GM10847 (cell line): ENCODE results near the gene SHISA9.

Source experiments
- POLR2A ChIP-seq: IDR thresholded peaks from 2 replicates; pipeline ENCODE4 v1.6.1; 2011; ENCODE audit not compliant: insufficient read length; ENCODE audit errors: extremely low read depth

Gene SHISA9

DNA sequence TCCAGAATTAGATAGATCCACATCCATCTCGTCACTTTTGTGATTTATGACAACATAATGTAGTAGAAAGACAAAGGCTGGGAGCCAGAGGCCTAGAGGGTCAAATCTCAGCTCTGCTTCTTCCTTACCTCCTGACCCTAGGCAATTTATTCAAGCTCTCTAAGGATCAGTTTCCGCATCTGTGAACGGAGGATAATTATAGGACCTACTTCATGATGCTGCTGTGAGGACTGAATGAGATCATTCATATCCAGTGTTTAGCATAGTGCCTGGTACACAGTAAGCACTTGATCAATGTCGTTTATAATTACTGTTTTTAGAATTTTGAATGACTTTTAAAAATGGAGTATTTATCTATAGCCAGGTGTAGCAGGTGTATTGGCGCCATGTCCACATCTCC is 128.4 kb downstream of the SHISA9 start:
- TF ChIP-seq POLR2A, result no peak

DNA sequence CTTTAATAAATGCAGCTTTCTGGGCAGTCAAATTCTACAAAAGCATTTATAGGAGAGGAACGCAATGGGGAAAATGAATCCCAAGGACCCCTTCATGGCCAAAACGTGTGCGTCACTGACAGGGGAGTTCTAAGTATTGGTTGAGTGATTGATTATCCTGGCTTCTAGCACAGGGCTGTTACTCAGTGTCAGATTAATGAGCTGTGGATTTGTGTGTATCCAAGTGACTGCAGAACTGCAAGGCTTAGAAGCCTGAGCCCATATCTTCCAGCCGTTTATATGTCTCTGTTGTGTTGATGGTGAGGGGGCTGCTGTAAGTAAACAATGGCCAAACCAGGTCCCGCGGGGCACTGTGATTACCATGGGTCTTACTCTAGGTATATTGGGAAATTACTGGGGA is 129.4 kb downstream of the SHISA9 start:
- TF ChIP-seq POLR2A, result no peak

DNA sequence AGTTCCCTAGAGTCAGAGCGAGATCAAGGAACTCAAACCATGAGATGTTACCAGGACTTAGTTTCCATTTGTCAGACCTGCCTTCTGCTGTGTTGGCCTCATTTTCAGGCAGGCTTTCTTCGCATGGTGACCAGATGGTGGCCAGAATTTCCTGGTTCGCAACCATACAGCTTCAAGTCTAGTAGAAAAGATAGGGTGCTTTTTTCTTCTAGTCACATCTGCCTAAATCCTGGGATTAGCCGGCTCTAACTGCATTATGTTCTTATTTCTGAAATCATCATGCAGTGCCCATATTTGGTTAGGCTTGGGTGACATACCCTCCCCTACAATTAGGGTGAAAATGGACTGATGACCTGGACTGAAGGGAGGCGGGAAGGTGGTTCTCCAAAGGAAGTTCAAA is 131.5 kb downstream of the SHISA9 start:
- TF ChIP-seq POLR2A, result no peak

DNA sequence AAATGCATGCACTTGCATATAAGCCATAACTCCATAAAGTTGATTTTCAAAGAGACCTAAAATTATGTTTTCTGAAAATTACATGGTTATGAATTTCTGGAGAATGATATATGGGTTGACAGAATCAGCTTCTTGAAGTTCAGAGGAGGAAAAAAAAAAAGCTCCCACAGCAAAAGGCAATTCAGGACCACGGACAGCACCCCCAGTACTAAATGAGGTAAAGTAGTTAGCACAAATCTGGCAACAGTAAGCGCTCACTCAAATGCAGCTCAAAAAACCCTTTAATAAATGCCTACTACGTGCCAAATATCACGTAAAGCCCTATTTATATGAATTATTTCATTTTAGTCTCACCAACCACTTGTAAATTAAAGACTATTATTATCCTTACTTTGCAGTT is 135.2 kb downstream of the SHISA9 start:
- no peak for TF ChIP-seq POLR2A

DNA sequence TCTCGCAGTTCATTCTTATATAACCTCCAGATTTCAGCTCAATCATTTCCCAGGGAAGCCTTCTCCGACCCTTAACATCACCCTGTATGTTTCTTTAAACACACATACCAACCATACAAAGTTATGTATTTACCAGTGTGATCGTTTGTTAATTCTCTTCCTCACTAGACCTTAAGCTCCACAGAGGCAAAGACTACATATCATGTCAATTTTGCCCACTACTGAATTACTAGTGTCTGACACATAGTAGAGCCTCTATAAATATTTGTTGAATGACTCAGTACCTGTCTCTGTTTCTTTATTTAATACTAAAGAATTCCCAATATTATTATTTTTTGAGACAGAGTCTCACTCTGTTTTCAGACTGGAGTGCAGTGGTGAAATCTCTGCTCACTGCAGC is 137.2 kb downstream of the SHISA9 start:
- no peak for TF ChIP-seq POLR2A

DNA sequence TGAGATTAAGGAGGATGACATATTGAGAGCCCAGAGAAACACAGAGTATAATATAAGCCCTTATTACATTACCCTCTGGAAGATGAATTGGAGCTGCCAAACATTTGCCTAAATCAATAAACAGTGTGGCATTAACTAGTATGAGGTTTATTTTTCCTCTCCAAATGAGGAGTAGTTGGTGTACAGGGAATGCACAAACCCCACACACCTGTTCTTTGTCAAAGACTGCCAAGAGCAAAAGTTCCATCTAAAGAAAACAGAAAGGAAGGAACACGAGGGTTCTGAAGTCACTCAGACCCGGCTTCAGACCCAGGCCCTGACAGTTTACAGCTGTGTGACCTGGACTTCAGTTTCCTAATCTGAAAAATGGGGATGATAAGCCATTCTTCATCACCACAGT is 138.1 kb downstream of the SHISA9 start:
- TF ChIP-seq POLR2A, result no peak

DNA sequence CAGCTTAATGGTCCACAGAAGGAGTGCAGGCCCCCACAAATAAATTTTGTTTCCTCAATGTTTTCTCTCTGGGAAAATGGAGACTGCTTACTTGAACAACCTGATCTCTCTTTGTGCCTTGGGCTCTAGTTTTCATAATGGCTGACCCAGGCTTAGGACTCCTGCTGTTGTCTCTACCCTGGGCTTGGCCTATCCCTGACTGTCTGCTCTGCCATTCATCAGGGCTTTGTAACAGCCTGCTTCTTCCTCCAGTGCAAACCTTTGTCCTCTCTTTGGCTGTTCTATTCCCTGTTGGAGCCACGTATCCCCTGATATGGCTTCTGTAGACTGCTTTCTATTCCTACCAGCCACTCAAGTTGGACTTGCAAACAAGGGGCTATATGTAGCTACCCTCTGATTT is 139.8 kb downstream of the SHISA9 start:
- TF ChIP-seq POLR2A, result no peak

- TF ChIP-seq POLR2A, result no peak
These were observed 140.4 kb downstream of the SHISA9 start for GRCh38 chr16:13041646-13042290.

DNA sequence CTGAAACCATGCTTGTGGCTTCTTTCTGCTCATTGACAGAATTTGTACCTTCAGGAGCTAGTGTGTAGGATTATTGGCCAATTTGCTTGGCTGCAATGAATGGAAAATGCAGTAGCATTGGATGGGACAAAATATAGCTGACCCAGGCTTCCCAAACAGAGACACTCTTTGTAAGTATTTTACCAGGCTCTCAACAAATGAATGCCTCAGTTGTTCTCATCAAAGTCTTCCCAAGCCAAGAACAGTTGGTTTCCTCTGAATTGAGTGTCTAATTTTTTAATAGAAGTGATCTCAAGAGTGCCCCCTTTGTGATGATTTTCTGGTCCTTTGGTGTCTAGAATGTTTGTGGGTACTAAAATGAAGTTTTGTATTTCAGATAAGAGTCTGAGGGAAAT is 140.9 kb downstream of the SHISA9 start:
- TF ChIP-seq POLR2A, result no peak

DNA sequence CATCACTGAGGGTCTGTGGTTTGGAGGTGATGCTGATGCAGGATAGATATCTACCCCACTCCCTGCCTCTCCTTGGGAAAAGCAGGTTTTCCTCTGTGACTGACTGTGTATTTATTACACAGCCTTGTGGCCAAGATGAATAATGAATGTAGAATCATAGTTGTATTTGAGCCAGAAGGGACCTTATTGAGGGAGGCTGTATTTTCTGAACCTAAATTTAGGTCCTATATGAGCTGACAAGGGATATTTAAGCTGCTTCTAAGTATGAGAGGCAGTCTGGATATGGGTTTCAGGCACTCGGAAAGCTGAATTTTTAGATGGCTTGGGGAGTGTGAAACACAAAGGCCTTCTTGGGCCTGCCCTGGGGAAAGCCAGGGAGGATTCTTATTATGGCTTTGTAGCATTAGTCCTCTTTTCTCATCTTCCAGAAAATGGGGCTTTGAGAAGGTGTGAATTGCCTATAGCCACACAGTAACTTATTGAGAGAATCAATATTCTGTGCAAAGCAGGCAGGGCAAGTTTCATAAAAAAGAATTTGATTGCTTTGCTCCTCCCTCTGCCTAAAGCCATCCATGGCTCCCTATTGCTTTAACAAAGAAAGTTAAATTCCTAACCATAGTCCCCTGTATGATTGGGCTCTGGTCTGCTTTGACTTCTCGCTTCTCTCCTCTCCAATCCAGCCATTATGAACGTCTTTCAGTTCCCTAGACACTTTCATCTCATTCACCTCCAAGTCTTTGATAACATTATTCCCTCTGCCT is 144.8 kb downstream of the SHISA9 start:
- TF ChIP-seq POLR2A, result no peak

- no peak for TF ChIP-seq POLR2A
These were observed 145.9 kb downstream of the SHISA9 start for GRCh38 chr16:13047276-13047675.

GRCh38 chr16:13049688-13050087 is 148.3 kb downstream of the SHISA9 start:
- TF ChIP-seq POLR2A, result no peak

DNA sequence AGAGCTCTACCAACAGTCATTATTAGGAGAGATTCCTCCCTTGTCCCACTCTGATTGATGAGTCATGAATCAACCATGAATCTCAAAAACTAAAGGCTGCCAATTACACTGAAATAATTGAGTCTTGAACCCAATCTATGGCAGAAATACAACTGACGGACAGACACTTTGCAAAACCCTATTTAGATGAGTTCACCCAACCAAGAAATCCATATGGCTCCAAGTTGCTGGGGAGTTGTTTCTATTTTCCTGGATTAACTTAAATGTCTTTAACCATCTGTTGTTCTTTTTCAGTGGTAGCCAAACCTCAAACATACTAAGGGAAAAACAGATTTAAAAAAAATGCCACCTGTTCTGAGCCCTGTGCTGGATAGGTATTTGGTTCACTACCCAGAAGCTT is 151.0 kb downstream of the SHISA9 start:
- TF ChIP-seq POLR2A, result no peak

DNA sequence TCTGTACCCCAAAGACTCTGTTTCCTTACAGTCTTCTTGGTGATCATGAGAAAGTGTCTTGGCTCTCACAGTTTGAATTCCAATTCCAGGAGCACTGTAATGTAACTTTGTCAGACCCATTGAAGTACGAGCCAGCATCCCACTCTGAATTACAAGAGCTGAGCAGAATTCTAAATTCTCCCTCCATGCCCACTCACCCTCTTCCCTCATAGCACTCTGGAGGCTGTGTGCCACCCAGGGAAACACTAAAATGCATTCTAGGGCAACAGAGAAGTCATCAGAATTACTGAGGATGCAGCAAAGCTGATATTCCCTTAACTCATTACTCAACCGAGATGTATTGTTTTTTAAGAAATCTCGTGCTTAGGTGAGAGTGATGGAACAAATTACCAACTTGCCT is 154.1 kb downstream of the SHISA9 start:
- TF ChIP-seq POLR2A, result no peak

DNA sequence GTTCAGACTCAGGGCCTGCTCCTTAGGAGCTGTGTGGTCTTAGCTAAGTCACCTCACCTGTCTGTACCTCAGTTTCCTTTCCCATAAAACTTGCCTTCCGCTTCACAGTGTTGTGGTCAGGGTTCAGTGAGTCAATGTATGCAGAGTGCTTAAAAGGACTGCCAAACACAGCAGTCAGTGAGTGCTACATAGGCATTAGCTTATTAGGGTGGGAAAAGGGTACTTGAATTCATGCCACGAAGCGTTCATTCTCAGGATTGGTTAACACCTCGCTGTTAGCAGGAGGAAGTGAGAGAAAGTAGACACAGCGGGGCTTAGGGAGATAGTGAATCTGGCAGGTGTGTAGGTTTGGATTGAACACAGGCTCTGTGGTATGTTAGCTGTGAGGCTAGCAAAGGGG is 155.2 kb downstream of the SHISA9 start:
- TF ChIP-seq POLR2A, result no peak

DNA sequence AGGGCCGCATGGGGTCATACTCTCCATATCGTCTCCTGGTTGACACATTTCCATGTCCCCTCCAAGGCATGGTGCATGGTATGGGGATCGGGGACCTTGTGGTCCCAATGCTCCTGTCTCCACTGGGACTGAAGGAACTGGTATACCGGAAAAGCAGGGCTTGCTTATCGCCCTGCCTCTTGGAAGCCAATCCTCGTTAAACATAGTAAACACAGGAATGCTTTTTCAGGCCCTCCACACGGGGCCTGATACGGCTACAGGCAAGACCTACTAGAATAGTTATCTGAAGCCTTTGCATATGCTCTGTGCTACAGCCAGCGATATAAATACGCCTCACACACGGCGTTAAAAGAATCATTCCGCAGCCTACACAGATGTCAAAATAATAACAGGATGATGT is 159.5 kb downstream of the SHISA9 start:
- TF ChIP-seq POLR2A, result no peak

GRCh38 chr16:13061691-13062090 is 160.3 kb downstream of the SHISA9 start:
- TF ChIP-seq POLR2A, result no peak
